HEK293 (cell line): ENCODE data around the gene FTCD.

Experiments
- CTCF ChIP-seq: fragments of 450-650 bp; formaldehyde crosslinking; IDR thresholded peaks from 2 replicates; pipeline ENCODE4 v1.5.1; 2016; ENCODE audit warnings: missing biosample characterization, missing genetic modification characterization
- PRDM1 ChIP-seq: fragments of 450-650 bp; formaldehyde crosslinking; IDR thresholded peaks from 2 replicates; pipeline ENCODE4; 2016; ENCODE audit warnings: missing biosample characterization, missing genetic modification characterization
- PRDM4 ChIP-seq: fragments of 450-650 bp; formaldehyde crosslinking; IDR thresholded peaks from 2 replicates; pipeline ENCODE4 v1.5.1; 2017; ENCODE audit warnings: missing biosample characterization, missing genetic modification characterization
- TRIM28 ChIP-seq: IDR thresholded peaks from 2 replicates; pipeline ENCODE4 v1.6.1; 2011; ENCODE audit warnings: low read length, control low read depth, borderline replicate concordance
- ZBTB17 ChIP-seq: fragments of 450-650 bp; formaldehyde crosslinking; IDR thresholded peaks from 2 replicates; pipeline ENCODE4 v1.5.1; 2016; ENCODE audit warnings: missing biosample characterization, missing genetic modification characterization
- ZIC2 ChIP-seq: fragments of 450-650 bp; formaldehyde crosslinking; IDR thresholded peaks from 2 replicates; pipeline ENCODE4 v1.5.1; 2016; ENCODE audit warnings: missing biosample characterization, missing genetic modification characterization
- ZNF202 ChIP-seq: fragments of 450-650 bp; formaldehyde crosslinking; IDR thresholded peaks from 2 replicates; pipeline ENCODE4 v1.5.1; 2016; ENCODE audit warnings: missing biosample characterization, missing genetic modification characterization, borderline replicate concordance
- ZNF292 ChIP-seq: fragments of 450-650 bp; formaldehyde crosslinking; IDR thresholded peaks from 2 replicates; pipeline ENCODE4 v1.5.1; 2016; ENCODE audit warnings: low read depth, missing biosample characterization, missing genetic modification characterization, borderline replicate concordance
- ZNF362 ChIP-seq: fragments of 450-650 bp; formaldehyde crosslinking; IDR thresholded peaks from 2 replicates; pipeline ENCODE4 v1.5.1; 2016; ENCODE audit warnings: missing biosample characterization, missing genetic modification characterization
- ZNF514 ChIP-seq: fragments of 450-650 bp; formaldehyde crosslinking; IDR thresholded peaks from 2 replicates; pipeline ENCODE4 v1.5.1; 2016; ENCODE audit warnings: missing biosample characterization, missing genetic modification characterization
- ZNF558 ChIP-seq: fragments of 450-650 bp; formaldehyde crosslinking; IDR thresholded peaks from 2 replicates; pipeline ENCODE4 v1.5.1; 2016; ENCODE audit warnings: missing biosample characterization, missing genetic modification characterization
- ZNF629 ChIP-seq: fragments of 450-650 bp; formaldehyde crosslinking; IDR thresholded peaks from 2 replicates; pipeline ENCODE4 v1.5.1; 2017; ENCODE audit warnings: missing biosample characterization, missing genetic modification characterization
- ZNF692 ChIP-seq: fragments of 450-650 bp; formaldehyde crosslinking; IDR thresholded peaks from 2 replicates; pipeline ENCODE4 v1.5.1; 2016; ENCODE audit warnings: missing biosample characterization, missing genetic modification characterization

- TF ChIP-seq CTCF (tag by site-specific recombination) = no peak
- TF ChIP-seq ZBTB17 (tag by site-specific recombination) = no peak
- TF ChIP-seq PRDM1 (tag by site-specific recombination) = no peak
- TF ChIP-seq ZNF362 (tag by site-specific recombination) = no peak
- no peak for TF ChIP-seq ZNF629
- no peak for TF ChIP-seq ZNF558 (tag by site-specific recombination)
- no peak for TF ChIP-seq ZNF692 (tag by site-specific recombination)
- TF ChIP-seq TRIM28 = no peak
- no peak for TF ChIP-seq ZNF292 (tag by site-specific recombination)
- TF ChIP-seq PRDM4 (tag by site-specific recombination) = no peak
- no peak for TF ChIP-seq ZNF514 (tag by site-specific recombination)
- no peak for TF ChIP-seq ZNF202 (tag by site-specific recombination)
- no peak for TF ChIP-seq ZIC2 (tag by site-specific recombination)
Observed at GRCh38 chr21:46199436-46200373, 44.3 kb upstream of the FTCD start.
